T-helper 9 cell (primary cell): Measurements from ENCODE around the gene OR52E4.

Source experiments
- DNase-seq: peaks from one replicate; pipeline ENCODE4 v3.0.0-alpha.2; 2020
- total RNA-seq, 2 donors: gene quantifications; one replicate each; lab custom pipeline; 2026; lab: John Stamatoyannopoulos, UW

The OR52E4 gene
- total RNA-seq: 0 reads per million in 2 donors

GRCh38 chr11:5880329-5880728 lies at the start of gene OR52E4:
Gene OR52E4 (plus strand): TSS chr11:5880629. CDS start chr11:5884293, 3,664 bp downstream.
- DNase-seq: no peak

GRCh38 chr11:5831196-5831829 lies 49.1 kb upstream of the OR52E4 start:
- DNase-seq: no peak

- DNase-seq: no peak
These were observed 47.0 kb upstream of the OR52E4 start for GRCh38 chr11:5833446-5833845.

DNA sequence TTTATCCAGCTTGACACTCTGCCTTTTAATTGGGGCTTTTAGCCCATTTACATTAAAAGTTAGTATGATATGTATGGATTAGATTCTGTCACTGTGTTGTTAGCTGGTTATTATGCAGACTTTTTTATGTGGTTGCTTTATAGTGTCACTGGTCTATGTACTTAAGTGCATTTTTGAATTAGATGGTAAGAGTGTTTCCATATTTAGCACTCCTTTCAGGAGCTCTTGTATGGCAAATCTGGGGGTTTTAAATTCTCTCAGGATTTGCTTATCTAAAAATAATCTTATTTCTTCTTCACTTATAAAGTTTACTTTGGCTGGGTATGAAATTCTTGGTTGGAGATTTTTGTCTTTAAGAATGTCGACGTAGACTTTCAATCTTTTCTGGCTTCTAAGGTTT lies 42.7 kb upstream of the OR52E4 start:
- no peak for DNase-seq

GRCh38 chr11:5841797-5842196 lies 38.6 kb upstream of the OR52E4 start, which contains the start of gene OR52E6:
Gene OR52E6 (minus strand): TSS chr11:5841897. CDS start chr11:5841897, 0 bp downstream.
- no peak for DNase-seq

DNA sequence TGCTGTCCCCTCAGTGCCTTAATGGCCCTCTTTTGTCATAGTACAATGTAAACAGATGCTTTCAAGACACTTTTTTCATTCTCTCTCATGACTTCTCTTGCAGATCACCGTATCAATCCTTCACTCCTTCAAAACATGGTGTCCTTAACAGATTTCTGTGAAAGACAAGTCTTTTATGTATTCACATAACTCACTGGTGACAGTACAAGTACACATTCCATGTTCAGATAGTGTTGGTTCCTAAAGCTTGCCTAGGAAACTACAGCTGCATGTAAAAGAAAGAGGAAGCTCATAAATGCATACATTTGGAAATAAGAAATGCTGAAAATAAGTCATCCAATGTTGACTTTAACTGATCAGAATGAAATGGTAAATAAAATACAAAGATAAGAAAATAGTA lies 33.7 kb upstream of the OR52E4 start:
- DNase-seq: no peak

DNA sequence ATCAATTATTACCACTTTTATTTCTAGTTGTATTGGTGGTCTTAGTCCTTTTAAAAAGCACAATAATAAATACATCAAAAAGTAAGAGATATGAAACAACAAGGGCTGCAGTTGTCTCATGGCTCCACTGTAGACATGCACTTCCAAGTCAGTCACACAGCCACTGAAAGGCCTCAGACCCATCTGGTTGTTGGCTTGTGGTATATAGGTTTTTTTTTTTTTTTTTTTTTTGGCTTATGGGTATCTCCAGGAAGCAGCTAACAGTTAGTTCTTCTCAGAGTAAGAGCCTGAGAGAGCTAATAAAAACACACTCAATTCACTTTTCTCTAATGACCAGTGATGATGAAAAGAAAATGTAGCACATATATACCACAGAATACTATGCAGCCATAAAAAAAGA lies 32.7 kb upstream of the OR52E4 start:
- DNase-seq: no peak

GRCh38 chr11:5851002-5851401 lies 29.4 kb upstream of the OR52E4 start:
- no peak for DNase-seq

DNA sequence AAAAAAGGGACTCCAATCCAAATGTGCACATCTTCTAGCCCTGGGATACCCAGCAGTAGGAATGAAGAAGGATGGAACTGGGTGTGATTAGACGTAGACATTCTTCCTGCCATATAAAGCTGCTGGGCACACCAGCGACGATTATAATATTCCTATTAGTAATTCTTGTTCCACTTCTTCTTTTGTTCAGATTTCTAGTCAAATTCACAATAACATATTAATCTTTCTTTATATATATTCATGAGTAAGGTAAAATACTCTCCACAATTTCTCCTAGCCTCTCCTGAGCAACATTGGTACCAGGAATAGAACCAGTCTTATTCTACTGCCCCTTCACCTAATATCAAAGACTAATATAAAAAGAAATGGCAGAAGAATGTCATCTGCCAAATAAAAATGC lies 22.8 kb upstream of the OR52E4 start, which contains the start of gene OR52E8:
TSS of gene OR52E8 (minus strand) at position 101 of the 400 bp plus-strand sequence. CDS start at position 101, 0 bp downstream.
- no peak for DNase-seq

DNA sequence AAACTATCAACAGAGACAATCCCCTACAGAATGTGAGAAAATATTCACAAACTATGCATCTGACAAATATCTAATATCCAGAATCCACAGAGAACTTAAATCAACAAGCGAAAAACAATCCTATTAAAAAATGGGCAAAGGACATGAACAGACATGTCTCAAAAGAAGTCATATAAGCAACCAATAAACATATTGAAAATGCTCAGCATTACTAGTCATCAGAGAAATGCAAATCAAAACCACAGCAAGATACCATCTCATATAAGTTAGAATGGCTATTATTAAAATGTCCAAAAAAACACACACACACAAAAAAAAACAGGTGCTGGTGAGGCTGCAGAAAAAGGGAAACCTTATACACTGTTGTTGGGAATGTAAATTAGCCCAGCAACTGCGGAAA lies 14.6 kb upstream of the OR52E4 start:
- no peak for DNase-seq

GRCh38 chr11:5878564-5878963 lies 1.9 kb upstream of the OR52E4 start:
- DNase-seq: no peak

- no peak for DNase-seq
These were observed 1.3 kb downstream of the OR52E4 start for GRCh38 chr11:5881756-5882155.

GRCh38 chr11:5887172-5887571 lies 6.7 kb downstream of the OR52E4 start:
- no peak for DNase-seq

DNA sequence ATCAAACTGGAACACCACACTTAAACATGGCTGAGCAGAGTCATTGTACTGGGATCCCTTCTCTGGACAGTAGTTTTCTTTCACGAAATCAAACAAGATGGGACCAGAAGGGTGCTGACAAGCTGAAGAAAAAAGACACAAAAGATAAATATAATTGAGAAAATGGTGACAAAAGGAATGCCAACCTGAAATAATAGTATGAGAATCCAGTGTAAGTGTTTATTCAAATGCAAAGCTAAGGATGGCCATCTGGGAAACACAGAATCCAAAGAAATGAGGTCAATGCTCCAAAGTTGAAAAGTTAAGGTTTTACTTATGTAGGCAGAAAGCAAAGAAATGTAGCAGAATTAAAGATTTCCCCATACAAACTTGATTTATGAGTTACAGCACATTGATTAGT lies 7.2 kb downstream of the OR52E4 start:
- DNase-seq: no peak

- no peak for DNase-seq
These were observed 10.9 kb downstream of the OR52E4 start for GRCh38 chr11:5891216-5891800.

DNA sequence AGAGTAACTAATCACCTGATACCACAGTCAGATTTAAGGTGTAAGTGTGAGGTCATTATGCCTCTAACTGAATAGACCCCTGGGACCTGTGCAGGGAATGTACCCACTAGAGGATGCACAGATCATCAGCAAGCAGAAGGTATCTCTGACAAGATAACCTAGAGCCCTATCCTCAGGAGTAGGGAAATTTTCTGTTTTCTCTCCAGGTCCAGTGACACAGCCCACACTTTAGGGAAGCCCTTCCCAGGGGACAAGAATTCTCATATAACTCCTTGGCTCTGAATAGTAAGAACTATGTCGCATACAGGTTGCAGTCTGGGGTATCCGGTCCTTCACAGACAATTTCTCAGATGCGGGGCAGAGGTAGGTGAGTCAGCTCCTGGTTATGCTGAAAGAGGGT lies 12.5 kb downstream of the OR52E4 start, which contains the start of gene OR52E5:
TSS of gene OR52E5 (plus strand) at position 301 of the 400 bp plus-strand sequence. CDS start 7,569 bp downstream, outside the sequence.
- no peak for DNase-seq

- no peak for DNase-seq
These were observed 19.1 kb downstream of the OR52E4 start for GRCh38 chr11:5899534-5899933.

GRCh38 chr11:5910540-5910939 lies 30.1 kb downstream of the OR52E4 start:
- DNase-seq: no peak

- DNase-seq: no peak
These were observed 42.5 kb downstream of the OR52E4 start for GRCh38 chr11:5922749-5923426.

- no peak for DNase-seq
These were observed 43.0 kb downstream of the OR52E4 start for GRCh38 chr11:5923427-5923776.

DNA sequence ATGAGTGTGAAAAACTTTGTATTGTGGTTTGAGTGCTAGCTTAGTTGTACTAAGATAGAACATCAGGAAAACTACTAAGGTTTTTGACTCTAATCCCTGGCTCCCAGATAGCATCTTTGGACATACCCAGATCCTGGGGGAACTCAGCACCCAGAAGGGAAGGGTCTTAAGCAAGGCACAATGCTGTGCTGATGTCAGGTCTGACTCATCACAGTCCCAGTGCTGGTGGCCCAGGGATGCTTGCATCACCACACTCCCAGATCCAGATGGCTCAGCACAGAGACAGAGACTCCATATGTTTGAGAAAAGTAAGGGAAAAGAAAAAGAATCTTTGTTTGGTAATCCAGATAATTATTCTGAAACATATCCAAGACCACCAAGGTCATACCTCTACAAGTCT lies 43.4 kb downstream of the OR52E4 start:
- DNase-seq: no peak

DNA sequence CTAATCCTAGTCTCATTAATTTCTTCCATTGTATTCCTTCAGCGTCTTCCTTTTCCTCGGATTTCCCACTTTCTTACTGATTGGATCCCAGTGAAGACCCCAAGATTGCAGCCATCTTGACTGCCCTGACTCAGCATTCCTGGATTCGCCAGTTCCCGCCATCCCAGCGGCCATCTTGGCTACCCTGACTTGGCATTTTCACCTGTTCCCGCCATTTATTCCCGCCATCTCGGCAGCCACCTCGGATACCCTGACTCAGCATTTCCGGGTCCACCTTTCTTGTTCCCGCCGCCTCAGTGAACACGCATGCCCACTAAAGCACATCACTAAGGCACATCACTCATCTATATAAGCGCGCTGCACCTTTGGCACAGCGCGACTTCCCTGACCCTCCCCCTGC lies 47.8 kb downstream of the OR52E4 start:
- no peak for DNase-seq

- DNase-seq: no peak
These were observed 48.4 kb downstream of the OR52E4 start for GRCh38 chr11:5928811-5929210.
